Measurements from ENCODE around the gene GGACT. TPM values are rescaled to one million over a fixed set of nuclear protein-coding genes. Genes with fewer than 3 reads are reported as not detected.

GGACT gene
- total and polyA plus RNA-seq, 2 of the 8 experiments (the other 6 are each of a cell fraction or from before 2014, with no cell fraction given): 1.1 to 1.5 TPM

- TF ChIP-seq MAX (IDR thresholded peaks at IDR 0.05) (no peak), RBBP5 (IDR thresholded peaks at IDR 0.05; ENCODE audit: borderline replicate concordance, low read depth, low read length) (no peak), GABPA (IDR thresholded peaks at IDR 0.05; ENCODE audit: borderline replicate concordance, insufficient read depth, low read length) (no peak), YY1 (IDR thresholded peaks at IDR 0.05; ENCODE audit: low read depth, low read length) (no peak), ASH2L (IDR thresholded peaks at IDR 0.05; ENCODE audit: low read length) (peak; percentile 21)
- TF ChIP-seq, protein P1, sequence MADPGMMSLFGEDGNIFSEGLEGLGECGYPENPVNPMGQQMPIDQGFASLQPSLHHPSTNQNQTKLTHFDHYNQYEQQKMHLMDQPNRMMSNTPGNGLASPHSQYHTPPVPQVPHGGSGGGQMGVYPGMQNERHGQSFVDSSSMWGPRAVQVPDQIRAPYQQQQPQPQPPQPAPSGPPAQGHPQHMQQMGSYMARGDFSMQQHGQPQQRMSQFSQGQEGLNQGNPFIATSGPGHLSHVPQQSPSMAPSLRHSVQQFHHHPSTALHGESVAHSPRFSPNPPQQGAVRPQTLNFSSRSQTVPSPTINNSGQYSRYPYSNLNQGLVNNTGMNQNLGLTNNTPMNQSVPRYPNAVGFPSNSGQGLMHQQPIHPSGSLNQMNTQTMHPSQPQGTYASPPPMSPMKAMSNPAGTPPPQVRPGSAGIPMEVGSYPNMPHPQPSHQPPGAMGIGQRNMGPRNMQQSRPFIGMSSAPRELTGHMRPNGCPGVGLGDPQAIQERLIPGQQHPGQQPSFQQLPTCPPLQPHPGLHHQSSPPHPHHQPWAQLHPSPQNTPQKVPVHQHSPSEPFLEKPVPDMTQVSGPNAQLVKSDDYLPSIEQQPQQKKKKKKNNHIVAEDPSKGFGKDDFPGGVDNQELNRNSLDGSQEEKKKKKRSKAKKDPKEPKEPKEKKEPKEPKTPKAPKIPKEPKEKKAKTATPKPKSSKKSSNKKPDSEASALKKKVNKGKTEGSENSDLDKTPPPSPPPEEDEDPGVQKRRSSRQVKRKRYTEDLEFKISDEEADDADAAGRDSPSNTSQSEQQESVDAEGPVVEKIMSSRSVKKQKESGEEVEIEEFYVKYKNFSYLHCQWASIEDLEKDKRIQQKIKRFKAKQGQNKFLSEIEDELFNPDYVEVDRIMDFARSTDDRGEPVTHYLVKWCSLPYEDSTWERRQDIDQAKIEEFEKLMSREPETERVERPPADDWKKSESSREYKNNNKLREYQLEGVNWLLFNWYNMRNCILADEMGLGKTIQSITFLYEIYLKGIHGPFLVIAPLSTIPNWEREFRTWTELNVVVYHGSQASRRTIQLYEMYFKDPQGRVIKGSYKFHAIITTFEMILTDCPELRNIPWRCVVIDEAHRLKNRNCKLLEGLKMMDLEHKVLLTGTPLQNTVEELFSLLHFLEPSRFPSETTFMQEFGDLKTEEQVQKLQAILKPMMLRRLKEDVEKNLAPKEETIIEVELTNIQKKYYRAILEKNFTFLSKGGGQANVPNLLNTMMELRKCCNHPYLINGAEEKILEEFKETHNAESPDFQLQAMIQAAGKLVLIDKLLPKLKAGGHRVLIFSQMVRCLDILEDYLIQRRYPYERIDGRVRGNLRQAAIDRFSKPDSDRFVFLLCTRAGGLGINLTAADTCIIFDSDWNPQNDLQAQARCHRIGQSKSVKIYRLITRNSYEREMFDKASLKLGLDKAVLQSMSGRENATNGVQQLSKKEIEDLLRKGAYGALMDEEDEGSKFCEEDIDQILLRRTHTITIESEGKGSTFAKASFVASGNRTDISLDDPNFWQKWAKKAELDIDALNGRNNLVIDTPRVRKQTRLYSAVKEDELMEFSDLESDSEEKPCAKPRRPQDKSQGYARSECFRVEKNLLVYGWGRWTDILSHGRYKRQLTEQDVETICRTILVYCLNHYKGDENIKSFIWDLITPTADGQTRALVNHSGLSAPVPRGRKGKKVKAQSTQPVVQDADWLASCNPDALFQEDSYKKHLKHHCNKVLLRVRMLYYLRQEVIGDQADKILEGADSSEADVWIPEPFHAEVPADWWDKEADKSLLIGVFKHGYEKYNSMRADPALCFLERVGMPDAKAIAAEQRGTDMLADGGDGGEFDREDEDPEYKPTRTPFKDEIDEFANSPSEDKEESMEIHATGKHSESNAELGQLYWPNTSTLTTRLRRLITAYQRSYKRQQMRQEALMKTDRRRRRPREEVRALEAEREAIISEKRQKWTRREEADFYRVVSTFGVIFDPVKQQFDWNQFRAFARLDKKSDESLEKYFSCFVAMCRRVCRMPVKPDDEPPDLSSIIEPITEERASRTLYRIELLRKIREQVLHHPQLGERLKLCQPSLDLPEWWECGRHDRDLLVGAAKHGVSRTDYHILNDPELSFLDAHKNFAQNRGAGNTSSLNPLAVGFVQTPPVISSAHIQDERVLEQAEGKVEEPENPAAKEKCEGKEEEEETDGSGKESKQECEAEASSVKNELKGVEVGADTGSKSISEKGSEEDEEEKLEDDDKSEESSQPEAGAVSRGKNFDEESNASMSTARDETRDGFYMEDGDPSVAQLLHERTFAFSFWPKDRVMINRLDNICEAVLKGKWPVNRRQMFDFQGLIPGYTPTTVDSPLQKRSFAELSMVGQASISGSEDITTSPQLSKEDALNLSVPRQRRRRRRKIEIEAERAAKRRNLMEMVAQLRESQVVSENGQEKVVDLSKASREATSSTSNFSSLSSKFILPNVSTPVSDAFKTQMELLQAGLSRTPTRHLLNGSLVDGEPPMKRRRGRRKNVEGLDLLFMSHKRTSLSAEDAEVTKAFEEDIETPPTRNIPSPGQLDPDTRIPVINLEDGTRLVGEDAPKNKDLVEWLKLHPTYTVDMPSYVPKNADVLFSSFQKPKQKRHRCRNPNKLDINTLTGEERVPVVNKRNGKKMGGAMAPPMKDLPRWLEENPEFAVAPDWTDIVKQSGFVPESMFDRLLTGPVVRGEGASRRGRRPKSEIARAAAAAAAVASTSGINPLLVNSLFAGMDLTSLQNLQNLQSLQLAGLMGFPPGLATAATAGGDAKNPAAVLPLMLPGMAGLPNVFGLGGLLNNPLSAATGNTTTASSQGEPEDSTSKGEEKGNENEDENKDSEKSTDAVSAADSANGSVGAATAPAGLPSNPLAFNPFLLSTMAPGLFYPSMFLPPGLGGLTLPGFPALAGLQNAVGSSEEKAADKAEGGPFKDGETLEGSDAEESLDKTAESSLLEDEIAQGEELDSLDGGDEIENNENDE (IDR thresholded peaks at IDR 0.05; ENCODE audit: insufficient replicate concordance, low read length): peak; percentile 14
These were observed 78.2 kb downstream of the GGACT start (continued) for GRCh38 chr13:100510208-100510957.

Measured in H1 (cell line).